Epithelial cell of proximal tubule (primary cell): ENCODE data around the gene WNT16. TPM values are rescaled to one million over a fixed set of nuclear protein-coding genes. Genes with fewer than 3 reads are reported as not detected.
A peak's percentile ranks its signal among the peaks of the same experiment; 100 is the strongest.

Source experiments
- DNase-seq: peaks from one replicate; pipeline ENCODE4 v3.0.0-alpha.2; 2011; ENCODE audit warnings: low read depth
- H3K4me3 ChIP-seq: 2 replicates; pipeline ENCODE4 v1.5.1; 2011; ENCODE audit warnings: low read depth, mild to moderate bottlenecking, low read length
- total RNA-seq: library from RNA; depleted of rRNA; stranded (reverse); fragments of >200 nt; gene quantifications from 2 replicates; pipeline ENCODE4 v1.2.3, GENCODE V29; 2015
- TF ChIP-seq, protein P1 (sequence below): conservative IDR thresholded peaks from 2 replicates; pipeline ENCODE4 v1.5.1; 2012; ENCODE audit warnings: low read depth, mild to moderate bottlenecking, low read length

The WNT16 gene
- total RNA-seq, 1 donor from 2014 or later: not detected

GRCh38 chr7:121300685-121301420 lies 27.9 kb upstream of the WNT16 start:
- TF ChIP-seq, protein P1, sequence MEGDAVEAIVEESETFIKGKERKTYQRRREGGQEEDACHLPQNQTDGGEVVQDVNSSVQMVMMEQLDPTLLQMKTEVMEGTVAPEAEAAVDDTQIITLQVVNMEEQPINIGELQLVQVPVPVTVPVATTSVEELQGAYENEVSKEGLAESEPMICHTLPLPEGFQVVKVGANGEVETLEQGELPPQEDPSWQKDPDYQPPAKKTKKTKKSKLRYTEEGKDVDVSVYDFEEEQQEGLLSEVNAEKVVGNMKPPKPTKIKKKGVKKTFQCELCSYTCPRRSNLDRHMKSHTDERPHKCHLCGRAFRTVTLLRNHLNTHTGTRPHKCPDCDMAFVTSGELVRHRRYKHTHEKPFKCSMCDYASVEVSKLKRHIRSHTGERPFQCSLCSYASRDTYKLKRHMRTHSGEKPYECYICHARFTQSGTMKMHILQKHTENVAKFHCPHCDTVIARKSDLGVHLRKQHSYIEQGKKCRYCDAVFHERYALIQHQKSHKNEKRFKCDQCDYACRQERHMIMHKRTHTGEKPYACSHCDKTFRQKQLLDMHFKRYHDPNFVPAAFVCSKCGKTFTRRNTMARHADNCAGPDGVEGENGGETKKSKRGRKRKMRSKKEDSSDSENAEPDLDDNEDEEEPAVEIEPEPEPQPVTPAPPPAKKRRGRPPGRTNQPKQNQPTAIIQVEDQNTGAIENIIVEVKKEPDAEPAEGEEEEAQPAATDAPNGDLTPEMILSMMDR: no peak
- no peak overlapping the region for H3K4me3 ChIP-seq
- no peak for DNase-seq

GRCh38 chr7:121301446-121302213 lies 27.2 kb upstream of the WNT16 start:
- DNase-seq: no peak
- TF ChIP-seq, protein P1: no peak
- H3K4me3 ChIP-seq: no peak overlapping the region

DNA sequence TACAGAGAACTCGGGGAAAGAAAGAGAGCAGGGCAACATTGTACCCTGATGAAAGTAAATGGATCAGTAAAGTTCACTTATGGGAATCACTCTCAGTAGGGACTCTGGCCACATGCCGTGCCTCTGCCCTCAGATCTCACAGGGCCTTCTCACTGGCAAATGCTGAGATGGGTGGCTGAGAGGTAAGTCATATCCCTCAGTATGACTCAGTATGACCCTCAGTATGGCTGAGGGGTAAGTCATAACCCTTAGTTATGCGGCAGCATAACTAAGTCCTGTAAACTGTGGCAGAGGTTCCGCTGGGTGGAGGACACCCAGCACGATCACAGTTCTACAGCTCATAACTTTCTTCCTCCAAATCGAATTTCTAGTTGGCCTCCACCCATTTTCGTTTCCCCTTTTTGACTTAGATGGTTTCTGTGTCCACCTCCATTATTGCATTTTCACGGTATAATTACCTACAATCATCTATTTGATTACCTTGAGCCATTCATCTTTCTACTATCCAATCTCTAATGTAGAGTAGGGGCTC lies 26.5 kb upstream of the WNT16 start:
- TF ChIP-seq, protein P1: no peak
- no peak for DNase-seq
- no peak overlapping the region for H3K4me3 ChIP-seq

GRCh38 chr7:121303422-121304101 lies 25.2 kb upstream of the WNT16 start:
- TF ChIP-seq, protein P1: peak; percentile 27
- H3K4me3 ChIP-seq: no peak overlapping the region
- DNase-seq: no peak

GRCh38 chr7:121304102-121304658 lies 24.6 kb upstream of the WNT16 start:
- DNase-seq: no peak
- TF ChIP-seq, protein P1: no peak
- no peak overlapping the region for H3K4me3 ChIP-seq

DNA sequence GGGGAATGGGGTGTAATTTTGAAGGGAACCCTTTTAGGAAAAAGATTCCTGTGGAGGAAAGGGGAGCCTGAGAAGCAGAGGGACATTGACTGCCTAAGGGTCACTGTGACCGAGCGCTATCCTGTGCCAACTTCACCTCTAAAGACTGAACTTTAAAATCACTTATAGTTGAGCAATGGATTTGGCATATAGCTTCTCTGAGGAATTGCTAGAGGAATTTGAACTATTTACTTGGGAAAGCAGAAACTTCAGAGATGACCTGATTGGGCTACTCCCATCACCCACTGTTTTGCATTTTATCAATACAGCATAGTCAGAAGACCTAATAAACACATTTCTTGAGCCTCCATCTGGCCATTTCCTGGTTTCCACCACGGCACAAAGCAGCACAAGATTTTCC lies 23.7 kb upstream of the WNT16 start:
- DNase-seq: no peak
- H3K4me3 ChIP-seq: no peak overlapping the region
- TF ChIP-seq, protein P1: no peak
